GM23338 (cell line): ENCODE measurements around the gene LIPH. TPM values are rescaled to one million over a fixed set of nuclear protein-coding genes. Genes with fewer than 3 reads are reported as not detected.

Experiments
- ATAC-seq: fragments of 200-7000 bp; cut with Tn5 transposase; 3 replicates; pipeline ENCODE4 v1.9.1; 2020
- DNase-seq: peaks from one replicate; pipeline ENCODE4 v3.0.0-alpha.2; 2015; ENCODE audit warnings: low spot score
- H2AFZ ChIP-seq: fragments of 200-600 bp; sonication (generic); 2 replicates; pipeline ENCODE4 v1.8.0; 2016; ENCODE audit warnings: antibody characterized with exemption, mild to moderate bottlenecking, moderate library complexity
- H3F3A ChIP-seq: fragments of 200-600 bp; sonication (generic); replicated peaks from 2 replicates; pipeline ENCODE4 v1.8.0; 2017; ENCODE audit warnings: antibody characterized with exemption, mixed run types, low read depth
- H3K27ac ChIP-seq: fragments of 200-600 bp; sonication (generic); 2 replicates; pipeline ENCODE4 v1.6.1; 2016; ENCODE audit warnings: low read depth
- H3K27me3 ChIP-seq: fragments of 200-600 bp; sonication (generic); 2 replicates; pipeline ENCODE4 v1.8.0; 2016; ENCODE audit warnings: mild to moderate bottlenecking, mixed run types, moderate library complexity; ENCODE audit not compliant: insufficient read depth
- H3K36me3 ChIP-seq: fragments of 200-600 bp; sonication (generic); 2 replicates; pipeline ENCODE4 v1.8.0; 2016; ENCODE audit warnings: mild to moderate bottlenecking; ENCODE audit not compliant: insufficient read depth
- H3K4me1 ChIP-seq: fragments of 200-600 bp; sonication (generic); 2 replicates; pipeline ENCODE4 v1.8.0; 2016; ENCODE audit warnings: mild to moderate bottlenecking, moderate library complexity; ENCODE audit not compliant: insufficient read depth
- H3K4me2 ChIP-seq: fragments of 200-600 bp; sonication (generic); 2 replicates; pipeline ENCODE4 v1.7.1; 2017; ENCODE audit warnings: mixed run types
- H3K4me3 ChIP-seq: fragments of 200-600 bp; sonication (generic); 2 replicates; pipeline ENCODE4 v1.6.1; 2016; ENCODE audit warnings: mixed run types
- H3K79me2 ChIP-seq: fragments of 200-600 bp; sonication (generic); replicated peaks from 2 replicates; pipeline ENCODE4 v1.8.0; 2017; ENCODE audit warnings: mild to moderate bottlenecking; ENCODE audit not compliant: insufficient read depth
- H3K9me2 ChIP-seq: fragments of 200-600 bp; sonication (generic); 2 replicates; pipeline ENCODE4 v1.8.0; 2017; ENCODE audit not compliant: insufficient read depth
- H4K20me1 ChIP-seq: fragments of 200-600 bp; sonication (generic); replicated peaks from 2 replicates; pipeline ENCODE4 v1.8.0; 2017; ENCODE audit warnings: mild to moderate bottlenecking; ENCODE audit not compliant: insufficient read depth
- H3K27ac Mint-ChIP-seq: 2 replicates; pipeline ENCODE4 v1.8.0; 2020; ENCODE audit warnings: inconsistent platforms, mild to moderate bottlenecking, moderate library complexity, mixed read lengths
- H3K27me3 Mint-ChIP-seq: 3 replicates; pipeline ENCODE4 v1.8.0; 2022; ENCODE audit warnings: low read depth, mild to moderate bottlenecking, moderate library complexity, mixed read lengths, inconsistent platforms; ENCODE audit not compliant: insufficient read depth, poor library complexity
- H3K36me3 Mint-ChIP-seq: 3 replicates; pipeline ENCODE4 v1.8.0; 2021; ENCODE audit warnings: low read depth, mild to moderate bottlenecking, inconsistent platforms, moderate library complexity, mixed read lengths
- H3K4me1 Mint-ChIP-seq: 3 replicates; pipeline ENCODE4 v1.8.0; 2020; ENCODE audit warnings: mild to moderate bottlenecking, inconsistent platforms, mixed read lengths
- H3K4me3 Mint-ChIP-seq: 3 replicates; pipeline ENCODE4 v1.8.0; 2021; ENCODE audit warnings: moderate library complexity, mild to moderate bottlenecking, inconsistent platforms, mixed read lengths
- H3K9me3 Mint-ChIP-seq: 3 replicates; pipeline ENCODE4 v1.8.0; 2020; ENCODE audit warnings: moderate library complexity, mild to moderate bottlenecking, inconsistent platforms, mixed read lengths
- CREB1 ChIP-seq: fragments of 250-450 bp; sonication (Bioruptor Pico); IDR thresholded peaks from 2 replicates; pipeline ENCODE4 v1.5.0; 2020; ENCODE audit warnings: low read depth, mild to moderate bottlenecking, moderate library complexity
- ETS1 ChIP-seq: IDR thresholded peaks from 2 replicates; pipeline ENCODE4 v1.6.1; 2016; ENCODE audit warnings: antibody characterized with exemption
- EZH2 ChIP-seq: fragments of 200-600 bp; sonication (generic); IDR thresholded peaks from one replicate; pipeline ENCODE4 v1.8.0; 2017; ENCODE audit warnings: antibody characterized with exemption, mild to moderate bottlenecking, low read depth; ENCODE audit not compliant: unreplicated experiment
- EZH2phosphoT487 ChIP-seq: fragments of 200-600 bp; sonication (generic); IDR thresholded peaks from one replicate; pipeline ENCODE4 v1.8.1; 2018; ENCODE audit warnings: antibody characterized with exemption; ENCODE audit not compliant: unreplicated experiment
- JUNB ChIP-seq: IDR thresholded peaks from one replicate; pipeline ENCODE4 v1.6.1; 2016; ENCODE audit warnings: antibody characterized with exemption; ENCODE audit not compliant: unreplicated experiment
- NANOG ChIP-seq: IDR thresholded peaks from 2 replicates; pipeline ENCODE4 v1.6.1; 2016; ENCODE audit warnings: antibody characterized with exemption, borderline replicate concordance
- POLR2AphosphoS5 ChIP-seq: IDR thresholded peaks from 2 replicates; pipeline ENCODE4 v1.6.1; 2016; ENCODE audit warnings: antibody characterized with exemption, low read depth
- STAT1 ChIP-seq: IDR thresholded peaks from one replicate; pipeline ENCODE4 v1.6.1; 2016; ENCODE audit warnings: antibody characterized with exemption; ENCODE audit not compliant: unreplicated experiment
- ZNF114 ChIP-seq: fragments of 250-450 bp; sonication (Bioruptor Pico); IDR thresholded peaks from 2 replicates; pipeline ENCODE4 v1.5.0; 2020; ENCODE audit warnings: mild to moderate bottlenecking, moderate library complexity
- ZNF331 ChIP-seq: fragments of 250-450 bp; sonication (Bioruptor Pico); IDR thresholded peaks from 2 replicates; pipeline ENCODE4 v1.5.0; 2020; ENCODE audit warnings: low read depth, mild to moderate bottlenecking, moderate library complexity
- polyA plus RNA-seq: library from polyadenylated mRNA; unstranded; fragments of >200 nt; fragmentation: Nextera tagmentation; extraction: Ambion mirVana; gene quantifications from 2 replicates; pipeline ENCODE4 v1.2.1, GENCODE V29; 2016
- total RNA-seq: library from RNA; depleted of rRNA; stranded (reverse); fragments of >200 nt; shearing (Covaris generic); gene quantifications from 2 replicates; pipeline ENCODE4 v1.2.3, GENCODE V29; 2014
- TF ChIP-seq, protein P1 (sequence below): IDR thresholded peaks from one replicate; pipeline ENCODE4 v1.6.1; 2018; ENCODE audit warnings: antibody characterized with exemption; ENCODE audit not compliant: unreplicated experiment
- TF ChIP-seq, protein P2 (sequence below), 2 experiments: fragments of 200-600 bp in 1 of 2; sonication (generic) in 1 of 2; conservative IDR thresholded peaks; 2 replicates each; pipeline versions ENCODE4 v1.5.1 to v1.6.1; 2016 to 2017; ENCODE audit warnings: antibody characterized with exemption in 2 of 2, low read depth in 2 of 2, mild to moderate bottlenecking in 2 of 2, moderate library complexity in 1 of 2

Gene LIPH
- total and polyA plus RNA-seq, 2 experiments from 2014 or later, result 0.03 to 0.16 TPM

DNA sequence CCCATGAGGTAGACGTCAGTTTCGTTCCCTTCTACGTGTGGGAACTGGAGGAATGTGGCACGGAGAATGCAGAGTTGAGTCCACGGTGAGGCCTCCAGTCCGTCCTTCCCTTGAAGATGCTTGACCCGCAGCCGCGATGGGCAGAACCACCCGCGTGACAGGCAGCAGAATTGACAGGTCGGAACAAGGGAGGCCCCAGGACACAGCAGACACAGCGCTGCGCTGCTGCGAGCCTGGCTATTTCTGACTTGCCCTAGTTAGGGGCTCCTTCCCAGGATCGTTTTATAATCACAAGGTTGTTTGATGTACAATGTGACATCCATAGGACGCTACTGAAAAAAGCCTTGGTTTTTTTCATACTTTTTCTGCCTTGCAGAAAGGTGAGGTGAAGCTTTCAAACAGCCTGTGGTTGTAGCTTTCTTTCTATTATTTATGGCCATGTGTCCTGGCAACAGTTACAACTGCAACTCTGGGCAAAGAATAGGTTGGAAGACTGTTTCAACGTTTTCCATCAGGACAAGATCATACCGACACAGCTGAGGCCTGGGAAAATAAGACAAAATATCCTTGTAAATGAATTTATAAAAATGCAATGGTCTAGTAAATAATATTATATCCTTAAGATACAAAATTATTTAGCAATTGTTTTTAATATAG is 43.9 kb downstream of the LIPH start (continued):
- TF ChIP-seq ZNF114 (CRISPR knock-in tag), result no peak
- no peak for TF ChIP-seq NANOG
- no peak for TF ChIP-seq ZNF331 (CRISPR knock-in tag)
- no peak for TF ChIP-seq CREB1 (CRISPR knock-in tag)
- no peak for TF ChIP-seq EZH2phosphoT487
- TF ChIP-seq, protein P1, sequence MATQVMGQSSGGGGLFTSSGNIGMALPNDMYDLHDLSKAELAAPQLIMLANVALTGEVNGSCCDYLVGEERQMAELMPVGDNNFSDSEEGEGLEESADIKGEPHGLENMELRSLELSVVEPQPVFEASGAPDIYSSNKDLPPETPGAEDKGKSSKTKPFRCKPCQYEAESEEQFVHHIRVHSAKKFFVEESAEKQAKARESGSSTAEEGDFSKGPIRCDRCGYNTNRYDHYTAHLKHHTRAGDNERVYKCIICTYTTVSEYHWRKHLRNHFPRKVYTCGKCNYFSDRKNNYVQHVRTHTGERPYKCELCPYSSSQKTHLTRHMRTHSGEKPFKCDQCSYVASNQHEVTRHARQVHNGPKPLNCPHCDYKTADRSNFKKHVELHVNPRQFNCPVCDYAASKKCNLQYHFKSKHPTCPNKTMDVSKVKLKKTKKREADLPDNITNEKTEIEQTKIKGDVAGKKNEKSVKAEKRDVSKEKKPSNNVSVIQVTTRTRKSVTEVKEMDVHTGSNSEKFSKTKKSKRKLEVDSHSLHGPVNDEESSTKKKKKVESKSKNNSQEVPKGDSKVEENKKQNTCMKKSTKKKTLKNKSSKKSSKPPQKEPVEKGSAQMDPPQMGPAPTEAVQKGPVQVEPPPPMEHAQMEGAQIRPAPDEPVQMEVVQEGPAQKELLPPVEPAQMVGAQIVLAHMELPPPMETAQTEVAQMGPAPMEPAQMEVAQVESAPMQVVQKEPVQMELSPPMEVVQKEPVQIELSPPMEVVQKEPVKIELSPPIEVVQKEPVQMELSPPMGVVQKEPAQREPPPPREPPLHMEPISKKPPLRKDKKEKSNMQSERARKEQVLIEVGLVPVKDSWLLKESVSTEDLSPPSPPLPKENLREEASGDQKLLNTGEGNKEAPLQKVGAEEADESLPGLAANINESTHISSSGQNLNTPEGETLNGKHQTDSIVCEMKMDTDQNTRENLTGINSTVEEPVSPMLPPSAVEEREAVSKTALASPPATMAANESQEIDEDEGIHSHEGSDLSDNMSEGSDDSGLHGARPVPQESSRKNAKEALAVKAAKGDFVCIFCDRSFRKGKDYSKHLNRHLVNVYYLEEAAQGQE, result no peak
- TF ChIP-seq ETS1, result no peak

DNA sequence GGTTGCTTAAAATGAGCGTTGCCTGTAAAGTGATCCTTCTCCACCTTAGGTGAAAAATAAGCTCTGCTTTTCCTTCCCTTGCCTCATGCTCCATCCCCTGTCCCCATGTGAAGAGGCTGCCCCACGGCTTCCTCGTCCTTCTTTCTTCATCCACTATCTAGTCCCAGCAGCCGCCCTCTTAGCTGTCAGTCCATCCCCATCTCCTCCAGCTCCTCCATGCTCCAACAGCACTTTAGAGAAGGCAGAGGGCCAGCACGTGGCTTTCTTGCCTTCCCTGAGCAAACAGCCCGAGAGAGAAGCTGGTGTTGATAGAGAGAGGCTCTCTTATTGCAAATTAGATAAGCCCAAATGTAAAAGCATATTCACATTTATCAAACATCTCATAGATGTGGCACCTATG is 44.5 kb downstream of the LIPH start:
- Mint-ChIP-seq H3K9me3 (no peaks in the 10 kb centered on the region), H3K36me3 (no peaks in the 10 kb centered on the region), H3K27me3 (peaks cover 2% of the 10 kb centered on the region), H3K27ac (no peak overlapping the region), H3K4me3 (no peak overlapping the region), H3K4me1 (peaks cover 2% of the 10 kb centered on the region; the same call in 1 of the 3 replicates)
- Histone ChIP-seq H3K4me3 (no peak overlapping the region), H3K27me3 (no peaks in the 10 kb centered on the region), H3K27ac (no peak overlapping the region), H4K20me1 (no peaks in the 10 kb centered on the region), H3K4me2 (no peak overlapping the region), H3K36me3 (no peaks in the 10 kb centered on the region), H3F3A (no peaks in the 10 kb centered on the region), H3K9me2 (no peaks in the 10 kb centered on the region), H3K4me1 (no peaks in the 10 kb centered on the region), H3K79me2 (no peaks in the 10 kb centered on the region), H2AFZ (no peak overlapping the region)
- ATAC-seq (no peak), DNase-seq (no peak)
- TF ChIP-seq POLR2AphosphoS5 (no peak), EZH2 (no peak), JUNB (no peak), ZNF331 (CRISPR knock-in tag) (no peak), ETS1 (no peak), NANOG (no peak), STAT1 (no peak), ZNF114 (CRISPR knock-in tag) (no peak), CREB1 (CRISPR knock-in tag) (no peak), EZH2phosphoT487 (no peak)
- TF ChIP-seq, protein P2, sequence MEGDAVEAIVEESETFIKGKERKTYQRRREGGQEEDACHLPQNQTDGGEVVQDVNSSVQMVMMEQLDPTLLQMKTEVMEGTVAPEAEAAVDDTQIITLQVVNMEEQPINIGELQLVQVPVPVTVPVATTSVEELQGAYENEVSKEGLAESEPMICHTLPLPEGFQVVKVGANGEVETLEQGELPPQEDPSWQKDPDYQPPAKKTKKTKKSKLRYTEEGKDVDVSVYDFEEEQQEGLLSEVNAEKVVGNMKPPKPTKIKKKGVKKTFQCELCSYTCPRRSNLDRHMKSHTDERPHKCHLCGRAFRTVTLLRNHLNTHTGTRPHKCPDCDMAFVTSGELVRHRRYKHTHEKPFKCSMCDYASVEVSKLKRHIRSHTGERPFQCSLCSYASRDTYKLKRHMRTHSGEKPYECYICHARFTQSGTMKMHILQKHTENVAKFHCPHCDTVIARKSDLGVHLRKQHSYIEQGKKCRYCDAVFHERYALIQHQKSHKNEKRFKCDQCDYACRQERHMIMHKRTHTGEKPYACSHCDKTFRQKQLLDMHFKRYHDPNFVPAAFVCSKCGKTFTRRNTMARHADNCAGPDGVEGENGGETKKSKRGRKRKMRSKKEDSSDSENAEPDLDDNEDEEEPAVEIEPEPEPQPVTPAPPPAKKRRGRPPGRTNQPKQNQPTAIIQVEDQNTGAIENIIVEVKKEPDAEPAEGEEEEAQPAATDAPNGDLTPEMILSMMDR (conservative IDR thresholded peaks at IDR 0.05; ENCODE audit: low read depth in 2 of 2), result no peak
- TF ChIP-seq, protein P1, result no peak
